Measurements from ENCODE around the gene FHL1.
"Not testable (repeated sequence)": the region's sequence is repeated elsewhere in the genome, so short reads cannot be mapped to it uniquely, and the experiment has no call there.

FHL1 gene

GRCh38 chrX:136147315-136147901 lies at the start of gene FHL1:
TSS of gene FHL1 (plus strand) at chrX:136147533.
- Mint-ChIP-seq H3K27me3 (peaks cover 10% of the 10 kb centered on the region), H3K9me3 (no peaks in the 10 kb centered on the region)

GRCh38 chrX:136097871-136098805 lies 49.2 kb upstream of the FHL1 start:
- Mint-ChIP-seq H3K4me1 (no peaks in the 10 kb centered on the region), H3K36me3 (ENCODE audit: insufficient read depth) (no peaks in the 10 kb centered on the region), H3K27ac (ENCODE audit: low read depth) (no peak overlapping the region), H3K9me3 (no peaks in the 10 kb centered on the region), H3K27me3 (no peaks in the 10 kb centered on the region), H3K4me3 (no peak overlapping the region)
- DNase-seq (ENCODE audit: low spot score in 2 of 2), result no peak
- no peak for ATAC-seq (replicated peaks; ENCODE audit: extremely low read depth, poor library complexity, severe bottlenecking)

More at GRCh38 chrX:136147315-136147901, at the start of gene FHL1:
- no peaks in the 10 kb centered on the region for H3K36me3 Mint-ChIP-seq (ENCODE audit: insufficient read depth)
- peak; percentile 67 for ATAC-seq (replicated peaks; ENCODE audit: extremely low read depth, poor library complexity, severe bottlenecking)
- H3K27ac Mint-ChIP-seq (ENCODE audit: low read depth), result no peak within 1 kb of the TSS
- DNase-seq (ENCODE audit: low spot score in 2 of 2), result peak in 1 of 2 donors; percentile 12
- peaks cover 28% of the 10 kb centered on the region for H3K4me1 Mint-ChIP-seq
- peak within 1 kb of the TSS; percentile 78 for H3K4me3 Mint-ChIP-seq

DNA sequence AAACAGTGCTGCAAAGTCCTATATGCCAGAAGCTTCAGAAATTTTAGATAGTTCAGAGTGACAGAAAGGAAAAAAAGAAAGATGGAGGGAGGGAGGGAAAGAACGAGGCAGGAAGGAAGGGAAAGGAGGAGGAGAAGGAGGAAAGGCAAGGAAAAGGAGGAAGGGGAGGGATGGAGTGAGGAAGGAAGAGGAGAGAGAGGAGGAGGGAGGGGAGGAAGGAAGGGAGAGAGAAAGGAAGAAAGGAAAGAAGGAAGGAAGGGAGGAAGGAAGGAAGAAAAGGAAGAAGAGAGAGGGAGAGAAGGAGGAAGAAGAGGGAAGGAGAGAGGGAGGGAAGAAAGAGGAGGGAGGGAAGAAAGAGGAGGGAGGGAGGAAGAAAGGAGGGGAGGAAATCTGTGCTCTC lies 42.4 kb upstream of the FHL1 start:
- peak overlapping the region; percentile 76 for H3K27ac Mint-ChIP-seq (ENCODE audit: low read depth)
- no peaks in the 10 kb centered on the region for H3K9me3 Mint-ChIP-seq
- H3K27me3 Mint-ChIP-seq, result no peaks in the 10 kb centered on the region
- H3K36me3 Mint-ChIP-seq (ENCODE audit: insufficient read depth), result peaks cover 2% of the 10 kb centered on the region
- no peak overlapping the region for H3K4me3 Mint-ChIP-seq
- no peak for ATAC-seq (replicated peaks; ENCODE audit: extremely low read depth, poor library complexity, severe bottlenecking)
- H3K4me1 Mint-ChIP-seq, result no peaks in the 10 kb centered on the region
- no peak for DNase-seq (ENCODE audit: low spot score in 2 of 2)

DNA sequence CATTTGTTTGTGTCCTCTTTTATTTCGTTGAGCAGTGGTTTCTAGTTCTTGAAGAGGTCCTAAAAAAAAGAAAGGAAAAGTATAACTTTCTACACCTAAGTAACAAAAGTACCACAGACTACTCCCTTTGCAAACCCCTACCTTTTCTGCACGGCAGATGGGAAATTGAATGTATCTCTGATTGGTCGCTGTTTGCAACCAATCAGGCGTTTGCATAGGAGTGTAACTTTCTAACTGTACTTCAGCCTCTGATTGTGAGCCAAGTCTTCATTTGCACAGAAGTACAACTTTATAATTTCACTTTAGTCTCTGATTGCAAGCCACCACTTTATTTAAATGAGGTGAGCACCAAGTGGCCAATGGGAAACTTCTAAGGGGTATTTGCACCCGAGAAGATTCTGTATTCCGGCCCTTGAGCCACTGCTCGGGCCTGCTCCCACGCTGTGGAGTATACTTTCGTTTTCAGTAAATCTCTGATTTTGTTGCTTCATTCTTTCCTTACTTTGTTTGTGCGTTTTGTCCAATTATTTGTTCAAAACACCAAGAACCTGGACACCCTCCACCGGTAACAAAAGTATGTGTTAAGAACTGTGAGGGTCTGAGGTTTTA lies 40.3 kb upstream of the FHL1 start:
- Mint-ChIP-seq H3K36me3 (ENCODE audit: insufficient read depth) (peaks cover 2% of the 10 kb centered on the region), H3K4me1 (no peaks in the 10 kb centered on the region), H3K9me3 (no peaks in the 10 kb centered on the region)

DNA sequence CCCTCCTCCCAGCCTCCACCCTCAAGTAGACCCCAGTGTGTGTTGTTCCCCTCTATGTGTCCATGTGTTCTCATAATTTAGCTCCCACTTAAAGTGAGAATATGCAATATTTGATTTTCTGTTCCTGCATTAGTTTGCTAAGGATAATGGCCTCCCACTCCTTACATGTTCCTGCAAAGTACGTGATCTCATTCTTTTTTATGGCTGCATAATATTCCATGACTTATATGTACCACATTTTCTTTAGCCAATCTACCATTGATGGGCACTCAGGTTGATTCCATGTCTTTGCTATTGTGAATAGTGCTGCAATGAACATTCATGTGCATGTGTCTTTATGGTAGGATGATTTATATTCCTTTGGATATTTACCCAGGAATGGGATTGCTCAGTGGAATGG lies 38.4 kb upstream of the FHL1 start:
- H3K36me3 Mint-ChIP-seq (ENCODE audit: insufficient read depth); H3K4me3 Mint-ChIP-seq; H3K27me3 Mint-ChIP-seq; H3K4me1 Mint-ChIP-seq; ATAC-seq (replicated peaks; ENCODE audit: extremely low read depth, poor library complexity, severe bottlenecking); DNase-seq (ENCODE audit: low spot score in 2 of 2); H3K9me3 Mint-ChIP-seq; H3K27ac Mint-ChIP-seq (ENCODE audit: low read depth): not testable (repeated sequence)

More for the DNA sequence above, 40.3 kb upstream of the FHL1 start:
- ATAC-seq (replicated peaks; ENCODE audit: extremely low read depth, poor library complexity, severe bottlenecking) (no peak), DNase-seq (ENCODE audit: low spot score in 2 of 2) (no peak)
- Mint-ChIP-seq H3K27me3 (no peaks in the 10 kb centered on the region), H3K4me3 (no peak overlapping the region), H3K27ac (ENCODE audit: low read depth) (no peak overlapping the region)

DNA sequence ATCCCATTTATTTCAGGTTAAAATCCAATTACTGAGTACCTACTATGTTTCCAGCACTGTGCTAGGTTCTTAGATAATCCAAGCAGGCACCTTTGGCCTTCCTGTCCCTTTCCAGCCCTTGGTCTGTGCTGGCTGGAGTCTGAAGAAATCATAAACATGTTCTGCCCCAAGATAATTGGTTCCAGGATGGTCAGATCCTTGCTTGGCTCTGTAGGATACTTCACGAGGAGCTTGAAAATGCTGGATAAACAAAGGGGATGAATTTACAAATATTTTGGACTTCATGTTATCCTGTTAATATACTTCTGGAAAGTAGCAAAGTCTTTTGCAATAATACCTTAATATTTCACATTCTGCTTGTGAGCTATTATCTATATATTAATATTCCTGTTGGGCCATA lies 35.0 kb upstream of the FHL1 start:
- Mint-ChIP-seq H3K9me3 (no peaks in the 10 kb centered on the region), H3K4me1 (no peaks in the 10 kb centered on the region), H3K4me3 (no peak overlapping the region), H3K27ac (ENCODE audit: low read depth) (no peak overlapping the region), H3K36me3 (ENCODE audit: insufficient read depth) (no peaks in the 10 kb centered on the region), H3K27me3 (no peaks in the 10 kb centered on the region)
- DNase-seq (ENCODE audit: low spot score in 2 of 2) (no peak), ATAC-seq (replicated peaks; ENCODE audit: extremely low read depth, poor library complexity, severe bottlenecking) (no peak)

- no peak for ATAC-seq (replicated peaks; ENCODE audit: extremely low read depth, poor library complexity, severe bottlenecking)
- no peak for DNase-seq (ENCODE audit: low spot score in 2 of 2)
- H3K4me3 Mint-ChIP-seq, result no peak overlapping the region
- no peak overlapping the region for H3K27ac Mint-ChIP-seq (ENCODE audit: low read depth)
- no peaks in the 10 kb centered on the region for H3K4me1 Mint-ChIP-seq
- H3K27me3 Mint-ChIP-seq, result no peaks in the 10 kb centered on the region
- no peaks in the 10 kb centered on the region for H3K9me3 Mint-ChIP-seq
- H3K36me3 Mint-ChIP-seq (ENCODE audit: insufficient read depth), result no peaks in the 10 kb centered on the region
Measured at GRCh38 chrX:136112778-136113177, 34.6 kb upstream of the FHL1 start.

DNA sequence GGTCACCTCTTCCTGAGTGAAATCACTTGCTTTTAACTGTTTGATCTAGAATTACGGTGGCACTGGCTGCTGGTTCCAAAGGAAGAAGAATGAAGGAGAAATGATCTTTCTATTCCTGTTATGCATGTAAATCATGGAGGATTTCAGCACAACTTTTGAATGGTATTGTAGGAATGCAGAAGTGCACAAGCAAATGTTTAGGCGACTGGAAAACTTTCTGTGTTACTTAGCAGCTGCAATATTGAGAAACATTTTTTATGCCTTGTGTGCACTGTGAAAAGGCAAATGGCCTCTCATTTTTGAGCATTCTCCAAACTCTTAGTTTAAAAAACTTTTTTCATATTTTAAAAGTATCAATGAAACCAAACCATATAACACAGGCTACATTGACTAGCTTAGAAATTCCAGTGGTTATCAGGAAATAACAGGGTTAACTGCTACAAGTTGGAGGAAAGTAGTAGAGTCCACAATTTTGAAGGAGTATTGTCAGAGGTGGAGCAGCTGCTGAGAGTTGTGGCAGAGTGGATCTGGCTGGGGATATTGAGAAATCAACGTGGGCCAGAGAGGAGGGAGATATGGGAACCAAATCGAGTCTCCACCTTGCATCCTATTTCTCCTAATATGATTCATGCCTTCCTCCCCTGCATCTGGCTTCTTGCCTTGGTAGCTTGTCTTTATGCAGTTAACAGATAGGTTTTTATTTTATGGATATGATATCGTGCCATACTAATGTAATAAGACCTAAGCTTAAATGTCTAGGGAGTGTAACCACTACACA lies 32.0 kb upstream of the FHL1 start:
- Mint-ChIP-seq H3K27me3 (no peaks in the 10 kb centered on the region), H3K27ac (ENCODE audit: low read depth) (no peak overlapping the region), H3K4me1 (no peaks in the 10 kb centered on the region), H3K4me3 (no peak overlapping the region), H3K9me3 (no peaks in the 10 kb centered on the region), H3K36me3 (ENCODE audit: insufficient read depth) (peaks cover 3% of the 10 kb centered on the region)
- DNase-seq (ENCODE audit: low spot score in 2 of 2), result no peak
- ATAC-seq (replicated peaks; ENCODE audit: extremely low read depth, poor library complexity, severe bottlenecking), result no peak

DNA sequence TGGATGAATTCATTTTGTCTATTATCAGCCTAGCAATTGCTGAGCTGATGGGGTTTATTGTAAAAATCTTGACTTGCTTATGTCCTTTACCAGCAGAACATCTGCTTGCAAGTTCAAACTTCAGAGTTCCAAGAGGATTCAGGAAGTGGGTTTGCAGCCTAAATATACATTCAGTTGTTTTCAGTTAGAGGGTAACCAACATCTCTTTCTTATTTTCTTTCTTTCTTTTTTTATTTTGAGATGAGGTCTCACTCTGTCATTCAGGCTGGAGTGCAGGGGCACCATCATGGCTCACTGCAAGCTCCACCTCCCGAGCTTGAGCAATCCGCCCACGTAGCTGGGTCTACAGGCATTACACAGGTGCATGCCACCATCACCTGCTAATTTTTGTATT lies 31.4 kb upstream of the FHL1 start:
- H3K27me3 Mint-ChIP-seq, result no peaks in the 10 kb centered on the region
- H3K4me1 Mint-ChIP-seq, result no peaks in the 10 kb centered on the region
- H3K9me3 Mint-ChIP-seq, result no peaks in the 10 kb centered on the region
- H3K27ac Mint-ChIP-seq (ENCODE audit: low read depth), result no peak overlapping the region
- DNase-seq (ENCODE audit: low spot score in 2 of 2) (no peak), ATAC-seq (replicated peaks; ENCODE audit: extremely low read depth, poor library complexity, severe bottlenecking) (no peak)
- peaks cover 3% of the 10 kb centered on the region for H3K36me3 Mint-ChIP-seq (ENCODE audit: insufficient read depth)
- H3K4me3 Mint-ChIP-seq, result no peak overlapping the region

GRCh38 chrX:136121788-136122187 lies 25.5 kb upstream of the FHL1 start:
- Mint-ChIP-seq H3K9me3 (no peaks in the 10 kb centered on the region), H3K27me3 (no peaks in the 10 kb centered on the region), H3K4me3 (no peak overlapping the region), H3K27ac (ENCODE audit: low read depth) (no peak overlapping the region), H3K36me3 (ENCODE audit: insufficient read depth) (peaks cover 3% of the 10 kb centered on the region), H3K4me1 (no peaks in the 10 kb centered on the region)
- DNase-seq (ENCODE audit: low spot score in 2 of 2) (no peak), ATAC-seq (replicated peaks; ENCODE audit: extremely low read depth, poor library complexity, severe bottlenecking) (no peak)

DNA sequence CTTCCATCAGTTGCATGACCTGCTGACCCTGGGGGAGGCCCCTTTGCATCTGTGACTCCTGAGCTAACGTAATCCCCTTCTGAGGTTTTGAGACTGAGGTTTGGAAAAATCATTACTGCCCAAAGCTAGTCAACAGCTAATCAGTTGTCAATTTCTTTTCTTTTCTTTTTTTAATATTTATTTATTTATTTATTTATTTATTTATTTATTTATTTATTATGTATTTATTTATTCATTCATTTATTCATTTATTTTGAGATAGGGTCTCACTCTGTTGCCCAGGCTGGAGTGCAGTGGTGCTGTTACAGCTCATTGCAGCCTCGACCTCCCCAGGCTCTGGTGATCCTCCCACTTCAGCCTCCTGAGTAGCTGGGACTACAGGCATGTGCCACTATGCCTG lies 25.1 kb upstream of the FHL1 start:
- DNase-seq (ENCODE audit: low spot score in 2 of 2) (no peak), ATAC-seq (replicated peaks; ENCODE audit: extremely low read depth, poor library complexity, severe bottlenecking) (no peak)
- Mint-ChIP-seq H3K27me3 (no peaks in the 10 kb centered on the region), H3K4me1 (no peaks in the 10 kb centered on the region), H3K4me3 (no peak overlapping the region), H3K9me3 (no peaks in the 10 kb centered on the region), H3K27ac (ENCODE audit: low read depth) (no peak overlapping the region), H3K36me3 (ENCODE audit: insufficient read depth) (peaks cover 3% of the 10 kb centered on the region)

DNA sequence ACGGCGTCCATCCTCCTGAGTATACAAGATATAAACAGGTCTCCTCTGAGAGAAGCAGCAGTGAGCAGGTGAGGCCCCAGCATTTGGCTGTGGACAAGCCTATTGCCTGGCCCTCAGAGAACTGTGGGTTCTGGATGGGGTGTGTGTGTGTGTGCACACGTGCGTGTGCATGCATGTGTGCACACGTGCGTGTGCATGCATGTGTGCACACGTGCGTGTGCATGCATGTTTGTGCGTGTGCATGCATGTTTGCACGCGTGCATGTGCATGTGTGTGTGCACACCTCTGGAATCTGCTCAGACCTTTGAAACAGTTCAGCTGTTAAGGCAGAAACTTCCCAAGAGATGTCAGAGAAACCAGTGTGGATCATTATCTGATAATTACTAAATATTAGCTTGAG lies 22.2 kb upstream of the FHL1 start:
- Mint-ChIP-seq H3K27me3 (no peaks in the 10 kb centered on the region), H3K36me3 (ENCODE audit: insufficient read depth) (no peaks in the 10 kb centered on the region), H3K9me3 (no peaks in the 10 kb centered on the region), H3K4me1 (no peaks in the 10 kb centered on the region), H3K27ac (ENCODE audit: low read depth) (no peak overlapping the region), H3K4me3 (no peak overlapping the region)
- no peak for DNase-seq (ENCODE audit: low spot score in 2 of 2)
- no peak for ATAC-seq (replicated peaks; ENCODE audit: extremely low read depth, poor library complexity, severe bottlenecking)
